Left hindlimb (tissue), 1 donor: Measurements from ENCODE around the gene SCN5A.

Source experiments
- DNase-seq: peaks from one replicate; pipeline ENCODE4 v3.0.0-alpha.2; 2018

Gene SCN5A

DNA sequence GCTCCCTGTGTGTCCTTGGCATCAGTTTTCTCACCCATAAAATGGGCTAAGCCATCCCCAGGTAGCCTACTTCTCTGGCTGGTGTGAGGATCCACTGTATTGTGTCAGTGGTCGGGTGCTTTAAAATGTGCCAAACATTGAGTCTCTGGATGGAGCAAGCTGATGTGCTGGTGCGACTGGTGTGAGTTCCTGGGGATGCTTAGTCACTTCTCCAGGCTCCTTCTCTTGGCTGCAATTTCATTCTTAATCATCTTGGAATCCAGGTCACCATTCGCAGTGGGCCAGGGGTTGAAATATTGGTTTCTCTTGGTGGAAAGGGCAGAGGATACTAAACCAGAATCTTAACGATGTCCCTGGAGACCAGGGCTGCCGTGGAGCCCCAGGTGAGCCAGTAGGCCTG is 29.3 kb downstream of the SCN5A start:
- no peak for DNase-seq

DNA sequence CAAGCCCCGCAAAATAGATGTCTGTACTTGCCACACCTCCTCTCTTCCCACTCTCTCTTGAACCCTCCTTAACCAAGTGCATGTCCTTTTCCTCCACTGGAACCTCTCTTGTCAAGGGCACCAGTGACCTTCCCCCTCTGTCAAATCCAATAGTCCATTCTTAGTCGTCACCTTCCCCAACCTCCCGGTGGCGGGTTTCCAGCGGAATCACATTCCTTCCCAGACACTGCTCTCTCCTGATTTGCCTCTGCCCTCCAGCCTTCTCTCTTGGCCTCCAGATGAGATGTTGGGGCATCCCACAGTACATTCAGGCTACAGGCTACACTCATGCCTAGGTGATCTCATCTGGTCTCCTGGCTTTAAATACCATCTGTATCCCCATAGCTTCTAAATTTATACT is 31.1 kb downstream of the SCN5A start:
- no peak for DNase-seq

DNA sequence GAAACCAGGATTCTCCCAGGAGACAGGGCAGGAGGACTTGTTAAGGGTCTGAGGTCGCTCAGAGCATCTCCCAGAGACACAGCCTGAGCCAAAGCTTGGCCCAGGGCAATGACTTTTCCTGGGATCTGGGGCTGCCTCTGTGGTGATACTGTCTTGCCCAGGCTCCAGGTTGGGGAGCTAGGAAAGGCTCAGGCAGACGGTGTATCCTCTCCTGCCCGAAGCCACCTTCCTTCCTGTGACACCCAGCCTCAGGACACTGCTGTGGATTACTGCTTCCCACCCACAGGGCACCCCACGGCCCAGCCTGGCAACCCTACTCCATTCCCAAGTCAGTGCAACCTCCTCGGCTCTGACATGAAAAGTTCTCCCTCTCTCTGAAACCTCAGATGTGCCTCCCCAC is 31.9 kb downstream of the SCN5A start:
- DNase-seq: no peak

DNA sequence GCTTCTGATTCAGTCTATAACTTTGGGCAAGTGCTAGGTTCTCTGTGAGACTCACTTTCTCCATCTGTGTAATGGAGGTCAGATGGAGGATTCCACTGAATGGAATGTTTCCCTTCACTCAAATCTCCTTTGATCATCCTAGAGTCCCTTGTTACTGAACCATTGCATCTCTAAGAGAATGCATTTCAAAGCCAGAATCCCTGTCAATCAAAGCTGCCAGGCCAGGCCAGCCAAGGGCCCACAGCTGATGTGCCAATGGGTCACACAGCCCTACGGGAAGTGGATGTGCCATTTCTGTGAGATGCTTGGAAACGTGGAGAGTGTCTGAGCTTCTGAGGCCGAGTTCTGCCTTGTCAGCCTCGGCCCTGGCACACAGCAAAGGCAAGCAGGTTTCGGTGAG is 32.4 kb downstream of the SCN5A start:
- no peak for DNase-seq

DNA sequence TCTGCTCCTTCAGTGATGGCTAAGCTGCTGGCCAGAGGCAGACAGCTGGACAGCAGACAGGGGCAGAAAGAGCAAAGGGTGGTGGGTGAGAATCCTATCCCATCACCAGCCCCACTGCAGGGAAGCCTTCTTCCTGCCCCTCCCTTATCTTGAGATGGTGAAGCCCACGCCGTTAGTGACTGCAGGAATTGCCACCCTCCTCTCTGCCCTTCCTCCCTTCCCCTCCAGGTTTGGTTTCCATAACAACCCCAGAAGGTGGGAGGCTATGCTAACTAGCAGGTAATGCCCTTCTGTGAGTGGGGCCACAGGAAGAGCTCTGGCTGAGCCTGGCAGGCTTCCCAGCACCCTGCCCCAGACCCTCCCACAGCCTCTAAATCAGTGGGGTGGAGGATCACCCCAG is 32.8 kb downstream of the SCN5A start:
- DNase-seq: peak; percentile 4

DNA sequence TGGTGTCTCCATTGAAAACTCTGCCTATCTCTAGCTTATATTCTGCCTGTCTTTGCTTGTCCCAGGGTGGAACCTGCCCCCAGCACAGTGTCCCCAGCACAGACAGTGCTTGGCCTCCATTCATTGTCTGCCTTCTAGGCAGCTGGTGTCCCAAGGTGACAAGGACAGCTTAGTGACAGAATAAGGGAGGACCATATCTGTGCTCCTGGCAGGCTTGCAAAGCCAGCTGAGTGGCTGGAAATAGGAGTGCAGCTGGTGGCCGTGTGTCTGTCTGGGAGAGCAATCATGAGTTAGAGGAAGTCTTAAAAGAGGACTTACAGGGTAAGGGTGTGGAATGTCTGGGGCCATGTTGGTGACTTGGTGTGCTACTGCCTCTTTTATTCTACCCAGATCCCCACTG is 33.4 kb downstream of the SCN5A start:
- peak; percentile 9 for DNase-seq

DNA sequence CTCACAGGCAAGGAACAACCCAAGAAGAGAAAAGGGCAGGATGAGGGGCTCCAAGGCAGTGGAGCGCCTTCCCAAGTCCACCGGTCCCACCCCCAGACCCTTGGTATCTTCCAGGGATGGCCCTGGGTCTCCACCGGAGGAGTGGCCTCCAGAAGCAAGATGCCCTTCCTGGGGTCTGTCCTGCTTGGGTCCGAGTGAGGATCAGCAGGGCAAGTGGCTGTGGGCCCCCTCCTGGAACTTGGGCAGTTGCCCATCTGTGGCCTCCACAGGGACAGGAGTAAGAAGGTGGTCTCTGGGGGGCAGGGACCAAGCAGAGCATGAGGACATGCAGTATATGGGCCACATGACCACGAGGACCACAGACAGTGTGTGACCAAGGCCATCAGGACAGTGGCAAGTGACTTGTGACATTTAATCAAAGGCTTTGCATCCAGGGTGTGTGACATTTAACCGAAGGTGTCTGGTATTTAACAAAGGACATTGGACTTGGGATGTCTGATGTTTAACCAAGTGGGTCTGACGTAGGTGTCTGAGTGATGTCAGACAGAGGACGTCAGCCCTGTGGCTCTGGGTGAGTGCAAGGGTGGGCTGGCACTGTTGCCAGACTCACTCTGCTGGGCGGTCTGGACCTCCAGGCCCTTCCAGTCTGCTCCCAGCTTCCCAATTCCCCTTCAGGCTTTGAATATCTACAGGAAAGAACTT is 34.7 kb downstream of the SCN5A start:
- peak; percentile 6 for DNase-seq

DNA sequence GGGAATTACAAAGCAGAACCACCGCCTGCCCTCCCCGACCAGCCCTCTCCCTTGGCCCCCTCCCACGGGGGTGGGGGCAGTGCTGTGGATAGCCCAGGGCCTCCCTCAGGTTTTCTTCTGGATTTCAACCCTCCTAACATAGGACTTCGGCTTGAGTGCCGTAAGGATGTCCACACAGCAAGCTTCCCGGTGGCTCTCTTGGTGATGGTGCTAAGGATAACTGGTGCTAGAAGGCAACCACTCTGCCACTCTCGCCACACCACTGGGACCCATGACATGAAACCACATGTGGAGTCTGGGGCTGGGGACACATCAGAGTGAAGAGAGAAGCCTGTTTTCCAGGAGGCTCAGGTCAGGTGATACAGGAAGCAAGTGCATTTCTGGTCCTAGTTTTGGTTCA is 35.4 kb downstream of the SCN5A start:
- peak; percentile 8 for DNase-seq

DNA sequence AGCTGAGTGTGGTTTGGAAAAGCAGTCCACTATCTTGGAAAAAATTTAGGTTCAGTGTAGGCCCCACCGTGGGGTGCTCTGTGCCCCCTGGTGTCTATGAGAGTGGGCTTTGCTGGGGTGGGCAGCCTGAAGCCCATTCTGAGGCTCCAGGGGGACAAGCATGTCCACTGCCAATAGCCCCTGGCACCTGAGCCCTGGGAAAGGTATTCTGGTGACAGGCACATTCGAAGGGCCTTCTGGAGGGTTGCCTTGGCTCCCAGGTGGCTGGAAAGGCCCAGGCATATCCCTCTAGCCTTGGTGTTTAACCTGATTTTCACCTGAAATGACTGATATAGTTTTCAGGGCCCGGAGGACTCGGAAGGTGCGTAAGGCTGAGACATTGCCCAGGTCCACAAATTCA is 36.1 kb downstream of the SCN5A start:
- DNase-seq: peak; percentile 24

DNA sequence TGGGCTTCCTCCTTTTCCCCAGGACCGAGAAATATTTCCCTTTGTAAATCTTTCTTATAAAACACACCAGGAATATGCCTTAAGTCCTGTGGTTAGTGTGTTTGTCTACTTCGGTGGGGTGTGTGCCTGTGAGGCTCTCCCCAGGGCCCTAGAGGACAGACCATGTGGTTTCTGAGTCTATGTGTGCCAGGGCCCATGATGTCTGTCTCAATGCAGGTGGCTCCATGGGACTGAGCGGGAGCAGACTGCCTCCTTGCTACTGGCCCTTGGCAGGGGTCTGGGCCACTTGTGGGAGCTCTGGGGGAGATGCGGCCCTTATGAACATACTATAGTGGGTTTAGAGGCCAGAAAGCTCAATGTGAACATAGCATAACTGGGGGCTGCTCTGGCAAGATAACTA is 37.6 kb downstream of the SCN5A start:
- DNase-seq: peak; percentile 24

DNA sequence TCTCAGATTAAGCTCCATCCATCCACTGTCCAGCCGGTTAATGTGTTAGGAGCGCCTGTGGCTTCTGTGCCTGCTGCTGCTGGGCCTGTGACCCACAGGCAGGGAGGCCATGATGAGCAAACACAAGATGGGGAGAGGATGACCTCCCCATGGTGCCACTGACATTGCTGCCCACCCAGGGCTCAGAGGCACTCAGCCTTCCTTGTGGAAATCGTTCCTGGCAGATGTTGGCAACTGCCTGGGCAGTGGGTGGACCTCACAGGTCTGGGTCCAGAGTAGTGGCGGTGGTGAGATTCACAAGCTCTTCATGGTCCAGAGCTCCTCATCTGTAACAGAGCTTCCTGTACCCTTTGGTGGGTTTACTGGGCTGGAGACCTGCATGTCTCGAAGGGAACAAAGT is 38.6 kb downstream of the SCN5A start:
- DNase-seq: peak; percentile 23

DNA sequence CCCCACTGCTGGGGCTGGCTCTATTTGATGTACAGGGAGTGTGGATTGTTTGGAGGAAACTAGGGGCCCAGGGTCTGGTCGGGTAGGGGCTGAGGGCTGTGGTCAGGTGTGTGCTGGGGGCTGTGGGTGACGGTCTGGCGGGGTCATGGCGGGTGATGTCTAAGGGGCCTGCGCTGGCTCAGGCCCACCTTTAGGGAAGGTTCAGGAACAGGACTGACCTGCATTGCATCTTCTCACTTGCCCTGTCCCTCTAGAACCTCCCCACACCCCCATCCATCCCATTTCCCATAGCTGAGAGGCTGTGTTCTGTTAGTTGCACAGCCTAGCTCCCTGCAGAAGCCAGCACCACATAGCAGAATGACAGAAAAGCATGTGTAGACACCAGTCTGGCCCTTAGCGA is 39.1 kb downstream of the SCN5A start:
- peak; percentile 7 for DNase-seq

DNA sequence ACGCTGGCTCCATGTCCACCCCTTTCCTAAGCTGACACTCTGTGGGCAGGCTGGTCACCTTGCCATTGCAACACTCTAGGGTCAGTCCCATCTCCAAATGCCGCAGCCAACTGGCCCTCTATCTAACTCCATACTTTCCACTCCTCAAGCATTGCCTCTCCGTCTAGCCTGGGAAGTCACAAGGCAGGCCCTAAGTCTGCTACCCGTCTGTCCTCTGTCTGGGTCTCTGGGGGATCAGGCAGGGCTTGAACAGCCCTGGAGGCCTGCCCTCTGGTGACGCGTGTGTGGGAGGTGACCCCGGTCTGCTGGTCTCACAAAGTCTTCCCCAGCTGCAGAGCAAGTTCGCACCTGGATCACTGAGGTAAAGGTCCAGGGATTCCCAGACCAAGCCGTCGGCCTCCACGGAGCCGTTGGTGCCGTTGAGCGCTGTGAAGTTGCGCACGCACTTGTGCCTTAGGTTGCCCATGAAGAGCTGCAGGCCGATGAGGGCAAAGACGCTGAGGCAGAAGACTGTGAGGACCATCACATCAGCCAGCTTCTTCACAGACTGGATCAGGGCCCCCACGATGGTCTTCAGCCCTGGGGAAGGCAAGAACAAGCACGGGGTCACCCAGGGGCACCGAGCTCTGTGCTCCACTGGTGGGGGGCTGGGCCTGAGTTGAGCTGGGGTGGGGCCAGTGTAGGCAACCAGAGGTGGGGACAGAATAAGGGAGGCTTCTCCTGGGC is 39.9 kb downstream of the SCN5A start:
- DNase-seq: peak; percentile 18

DNA sequence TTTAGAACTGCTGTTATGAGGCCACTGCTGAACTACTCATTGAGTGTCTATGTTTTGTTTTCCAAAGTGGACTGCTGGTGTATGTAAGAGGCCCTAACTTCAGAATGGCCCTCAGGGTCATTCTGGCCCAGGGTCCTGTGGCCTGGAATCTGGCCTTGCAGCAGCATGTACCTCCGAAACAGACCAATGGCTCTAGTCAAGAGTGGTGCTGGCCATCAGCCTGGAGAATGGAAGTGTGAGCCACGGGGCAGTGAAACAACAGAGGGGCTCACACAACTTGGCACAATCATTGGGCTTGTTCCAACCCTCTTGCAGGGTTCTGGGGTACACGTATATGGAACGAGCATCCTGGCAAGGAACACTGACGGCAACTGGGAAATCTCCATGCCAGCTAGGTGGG is 40.5 kb downstream of the SCN5A start:
- DNase-seq: peak; percentile 6

DNA sequence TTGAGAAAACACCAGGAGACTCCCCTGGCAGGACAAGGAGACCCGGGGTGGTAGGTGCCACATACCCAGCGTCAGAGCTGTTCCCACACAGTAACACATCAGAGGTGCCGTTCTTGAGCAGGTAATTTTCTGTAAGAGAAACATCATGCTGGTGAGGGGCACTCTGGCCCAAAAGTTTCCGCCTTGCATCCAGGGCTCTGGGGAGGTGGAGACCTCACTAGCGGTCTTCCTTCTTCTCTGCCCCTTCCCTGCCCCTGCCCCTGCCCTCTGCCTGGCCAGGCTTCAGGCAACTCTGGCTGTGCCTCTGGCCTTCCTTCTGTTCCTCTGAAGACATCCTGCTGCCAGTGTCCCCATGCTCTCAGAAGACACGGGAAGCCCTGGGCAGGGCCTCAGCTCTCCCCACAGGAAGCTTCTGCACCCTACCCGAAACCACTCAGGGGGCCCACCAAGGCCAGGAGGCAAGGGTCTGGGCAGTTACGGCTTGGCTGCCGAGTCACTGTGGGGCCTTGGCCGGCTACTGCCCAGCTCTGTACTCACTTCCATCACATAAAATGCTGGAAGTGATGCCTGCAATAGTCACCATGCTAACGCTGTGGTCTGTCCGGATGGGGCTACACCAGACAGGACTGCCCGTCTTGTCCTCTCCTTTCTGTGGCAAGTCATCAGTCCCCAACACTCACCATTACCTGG is 41.3 kb downstream of the SCN5A start:
- DNase-seq: peak; percentile 4

DNA sequence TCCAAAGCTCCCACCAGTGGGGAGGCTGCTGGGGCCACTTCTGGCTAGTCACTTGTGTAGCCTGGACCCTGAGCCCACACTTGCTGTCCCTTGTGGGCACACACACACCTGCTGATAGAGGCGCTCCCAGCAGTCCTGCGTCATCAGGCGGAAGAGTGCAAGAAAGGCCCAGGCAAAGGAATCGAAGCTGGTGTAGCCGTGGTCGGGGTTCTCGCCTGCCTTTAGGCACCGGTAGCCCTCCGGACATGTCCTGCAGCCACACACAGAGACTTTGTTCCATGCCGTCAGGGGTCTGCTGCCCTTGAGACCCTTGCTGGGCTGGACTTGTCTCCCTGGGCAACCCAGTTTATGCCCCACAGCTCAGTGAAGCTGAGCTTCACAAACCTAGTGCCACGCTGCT is 42.9 kb downstream of the SCN5A start:
- DNase-seq: no peak

DNA sequence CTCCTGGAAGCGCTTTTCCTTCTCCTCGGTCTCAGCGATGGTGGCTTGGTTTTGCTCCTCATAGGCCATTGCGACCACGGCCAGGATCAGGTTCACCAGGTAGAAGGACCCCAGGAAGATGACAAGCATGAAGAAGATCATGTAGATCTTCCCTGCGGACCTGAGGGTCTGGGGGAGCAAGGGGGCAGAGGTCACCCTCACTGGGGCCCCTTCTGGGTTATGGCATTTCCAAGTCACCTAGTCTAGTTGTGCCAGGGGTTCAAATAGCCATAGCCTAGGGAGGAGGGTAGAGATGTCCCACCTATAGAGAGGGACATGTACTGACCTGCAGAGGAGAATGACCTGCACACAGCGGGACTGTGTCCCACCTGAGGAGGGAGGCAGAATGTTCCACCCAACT is 43.5 kb downstream of the SCN5A start:
- DNase-seq: no peak

DNA sequence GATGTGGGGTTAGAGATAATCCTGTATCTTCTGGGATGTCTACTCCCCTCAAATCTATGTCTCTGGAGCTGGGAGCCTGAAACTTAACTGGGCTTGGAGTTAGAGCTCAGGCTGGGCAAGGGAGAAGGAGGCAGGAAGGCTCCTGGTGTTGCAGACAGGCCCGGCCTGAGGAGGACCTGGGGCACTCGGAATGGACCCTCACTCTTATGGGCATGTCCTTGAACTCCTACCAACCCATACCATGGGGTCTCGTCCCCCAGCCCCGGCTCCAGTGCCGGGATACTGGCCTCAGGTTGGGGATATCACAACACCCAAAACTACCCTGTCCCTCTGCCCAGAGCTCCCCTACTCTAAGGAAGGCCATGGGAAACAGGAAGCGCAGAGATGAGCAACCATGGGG is 45.2 kb downstream of the SCN5A start:
- DNase-seq: peak; percentile 7

DNA sequence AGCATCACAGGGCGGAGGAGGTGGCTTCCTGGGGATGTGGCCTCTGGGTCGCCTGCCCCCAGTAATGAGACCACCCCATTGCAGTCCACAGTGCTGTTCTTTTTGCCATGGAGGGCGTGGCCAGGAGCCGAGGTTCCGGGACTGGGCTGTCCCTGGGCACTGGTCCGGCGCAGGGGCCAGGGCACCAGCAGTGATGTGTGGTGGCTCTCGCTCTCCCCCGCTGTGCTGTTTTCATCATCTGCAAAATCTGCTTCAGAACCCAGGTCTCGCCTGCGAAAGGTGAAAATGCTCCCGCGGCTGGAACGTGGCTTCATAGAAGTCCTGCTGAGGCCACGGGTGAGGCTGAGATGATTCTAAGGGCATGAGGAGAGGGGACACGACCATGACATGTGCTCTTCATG is 45.8 kb downstream of the SCN5A start:
- peak; percentile 14 for DNase-seq

DNA sequence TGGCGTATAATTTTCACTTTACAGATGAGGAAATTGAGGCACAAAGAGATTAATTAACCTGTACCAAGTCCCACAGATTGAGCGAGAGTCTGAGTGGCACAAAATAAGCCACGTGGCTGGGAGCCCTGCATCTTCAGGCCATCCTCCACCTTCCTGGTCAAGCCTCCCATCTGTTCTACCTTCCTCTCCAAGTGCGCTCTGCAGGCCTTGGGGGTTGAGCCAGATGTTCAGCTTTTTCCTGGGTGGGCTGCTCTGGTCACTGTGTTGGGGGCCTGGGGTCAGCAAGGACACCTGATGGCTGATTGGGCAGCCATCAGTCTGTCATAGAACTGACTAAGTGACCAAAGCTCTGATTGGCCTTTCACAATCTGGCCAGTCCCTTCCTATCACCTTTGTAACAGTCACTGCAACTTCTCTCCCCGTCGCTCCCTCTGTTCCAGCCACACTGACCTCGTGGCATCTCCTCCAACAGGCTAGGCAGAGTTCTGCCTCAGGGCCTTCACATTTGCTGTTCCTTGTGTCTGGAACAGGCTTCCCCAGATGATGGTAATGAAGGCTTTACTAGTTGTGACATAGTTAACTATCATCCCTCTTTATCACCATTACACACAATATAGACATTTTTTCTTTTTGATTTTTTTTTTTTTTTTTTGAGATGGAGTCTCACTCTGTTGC is 46.8 kb downstream of the SCN5A start:
- DNase-seq: peak; percentile 16

DNA sequence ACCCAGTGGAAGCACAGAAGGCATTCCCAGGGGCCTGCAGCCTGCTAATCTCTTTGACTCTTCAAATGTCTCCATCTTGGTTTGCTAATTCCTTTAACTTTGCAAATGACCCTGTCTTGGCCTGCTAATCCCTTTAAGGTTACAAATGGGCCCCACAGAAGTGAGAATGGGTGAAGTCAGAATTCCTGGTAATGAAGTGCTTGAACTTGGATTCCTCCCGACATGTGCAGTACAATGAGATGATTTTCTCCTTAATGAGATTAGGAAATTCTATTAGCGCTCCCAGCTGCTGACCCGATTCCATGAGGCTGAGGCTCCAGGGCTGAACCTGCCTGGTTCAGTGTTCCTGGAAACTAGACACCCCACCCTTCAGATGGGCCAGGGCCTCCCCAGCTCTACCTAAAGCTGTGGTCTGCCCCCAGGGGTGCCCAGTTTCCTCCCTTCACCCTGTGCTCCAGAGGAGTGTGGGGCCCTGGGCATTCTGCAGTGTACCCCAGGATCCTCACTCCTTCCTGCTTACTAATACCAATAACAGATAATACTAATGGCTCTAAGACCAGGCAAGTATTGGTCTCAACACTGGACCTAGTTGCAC is 47.4 kb downstream of the SCN5A start:
- DNase-seq: peak; percentile 4

DNA sequence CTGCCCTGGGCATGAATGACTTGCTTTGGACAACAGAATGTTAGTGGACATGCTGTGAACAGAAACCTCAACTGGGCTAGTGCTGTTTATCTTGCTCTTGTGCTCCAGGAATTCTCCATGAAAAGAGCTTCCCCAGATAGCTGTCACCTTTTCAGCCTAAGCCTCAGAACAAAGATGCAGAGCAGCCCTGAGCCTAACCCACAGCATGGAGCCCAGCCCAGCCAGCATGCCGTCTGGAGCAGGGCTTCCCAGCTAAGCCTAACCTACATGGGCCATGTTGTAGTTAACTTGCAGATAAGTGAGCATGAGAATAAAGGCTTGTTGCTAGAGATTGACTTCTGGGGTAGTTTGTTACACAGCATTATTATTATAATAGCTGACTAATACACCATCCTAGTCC is 48.9 kb downstream of the SCN5A start:
- DNase-seq: no peak

DNA sequence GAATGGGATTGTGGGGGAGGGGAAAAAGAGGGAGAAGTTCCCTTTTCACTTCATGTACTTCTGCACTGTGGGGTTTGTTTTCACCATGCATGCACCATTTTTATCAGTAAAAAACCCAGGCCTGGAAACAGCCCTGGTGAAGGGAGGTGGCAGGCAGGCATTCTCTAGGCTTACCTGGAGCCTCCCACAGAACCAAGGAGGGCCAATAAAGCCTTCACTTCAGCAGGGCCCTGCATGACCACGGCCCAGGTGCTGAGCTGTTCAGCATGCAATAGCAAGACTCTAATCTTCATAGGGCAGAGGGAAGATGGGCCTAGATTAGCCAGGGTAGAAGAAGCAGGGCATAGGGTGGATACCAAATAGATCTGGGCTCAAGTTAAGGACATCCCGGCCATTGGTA is 49.6 kb downstream of the SCN5A start:
- DNase-seq: no peak
